Hippocampal formation (tissue), 2 donors: ENCODE results near the gene NIPA2.

ENCODE experiments used
- DNase-seq, 2 donors: peaks; one replicate each; lab custom pipeline; 2025; lab: John Stamatoyannopoulos, UW

The NIPA2 gene

GRCh38 chr15:22902981-22903380 lies 64.5 kb downstream of the NIPA2 start:
- no peak for DNase-seq

GRCh38 chr15:22903427-22903826 lies 65.0 kb downstream of the NIPA2 start:
- DNase-seq = no peak

GRCh38 chr15:22903961-22904534 lies 65.6 kb downstream of the NIPA2 start:
- no peak for DNase-seq

- DNase-seq = no peak
These were observed 66.3 kb downstream of the NIPA2 start for GRCh38 chr15:22904736-22905135.

GRCh38 chr15:22907161-22907950 lies 68.9 kb downstream of the NIPA2 start:
- DNase-seq = no peak

- no peak for DNase-seq
These were observed 70.4 kb downstream of the NIPA2 start for GRCh38 chr15:22908830-22909229.

- no peak for DNase-seq
These were observed 72.8 kb downstream of the NIPA2 start for GRCh38 chr15:22911306-22911705.

GRCh38 chr15:22912256-22912655 lies 73.8 kb downstream of the NIPA2 start:
- DNase-seq = no peak

GRCh38 chr15:22913646-22914380 lies 75.3 kb downstream of the NIPA2 start:
- no peak for DNase-seq

GRCh38 chr15:22915866-22916515 lies 77.5 kb downstream of the NIPA2 start:
- no peak for DNase-seq

GRCh38 chr15:22916606-22917350 lies 78.3 kb downstream of the NIPA2 start:
- no peak for DNase-seq

GRCh38 chr15:22917556-22917955 lies 79.1 kb downstream of the NIPA2 start:
- DNase-seq = no peak
